ENCODE measurements around the gene PRKCA. TPM values are rescaled to one million over a fixed set of nuclear protein-coding genes. Genes with fewer than 3 reads are reported as not detected.
A peak's percentile ranks its signal among the peaks of the same experiment; 100 is the strongest.

PRKCA gene
- total and polyA plus RNA-seq, 2 donors from 2014 or later, result 8.0 to 50.8 TPM

GRCh38 chr17:66302761-66303626 lies 581 bp downstream of the PRKCA start:
- Histone ChIP-seq H3K4me3 (ENCODE audit: low read length in 3 of 3) (peak overlapping the region; percentile 60 to 78 (median 67)), H3K27me3 (ENCODE audit: control insufficient read depth, insufficient read depth, low read length) (no peaks in the 10 kb centered on the region), H3K4me1 (ENCODE audit: control insufficient read depth in 2 of 3, insufficient read depth in 2 of 3, low read depth in 1 of 3, low read length in 3 of 3) (peaks cover 0 to 7% (median 0%) of the 10 kb centered on the region in 3 donors), H3K9me3 (ENCODE audit: control insufficient read depth in 2 of 3, insufficient read depth in 1 of 3, low read length in 3 of 3) (no peaks in the 10 kb centered on the region), H3K9ac (ENCODE audit: low read length in 3 of 3) (peak overlapping the region; percentile 31 to 65 (median 65)), H3K36me3 (ENCODE audit: control insufficient read depth in 2 of 3, insufficient read depth in 3 of 3, low read length in 3 of 3) (no peaks in the 10 kb centered on the region), H3K27ac (ENCODE audit: low read depth in 2 of 2, low read length in 2 of 2) (peak overlapping the region; percentile 16 to 56)
- FAIRE-seq, result no peak
- intact Hi-C loops (cut with DNase I), result no loop called here
- DNase-seq, result peak; percentile 64 to 87 (median 78)
- no peak for TF ChIP-seq CTCF (IDR thresholded peaks at IDR 0.05; ENCODE audit: borderline replicate concordance, extremely low read depth, insufficient read depth)

- peak overlapping the region; percentile 23 to 45 for H3K27ac ChIP-seq (ENCODE audit: low read depth in 2 of 2, low read length in 2 of 2)
- DNase-seq (no peak), FAIRE-seq (no peak)
- intact Hi-C loops (cut with DNase I), result no loop called here
- H3K9me3 ChIP-seq (ENCODE audit: control insufficient read depth in 2 of 3, insufficient read depth in 1 of 3, low read length in 3 of 3), result no peaks in the 10 kb centered on the region
- no peaks in the 10 kb centered on the region for H3K36me3 ChIP-seq (ENCODE audit: control insufficient read depth in 2 of 3, insufficient read depth in 3 of 3, low read length in 3 of 3)
- peak overlapping the region in 2 of 3 donors; percentile 3 to 65 for H3K9ac ChIP-seq (ENCODE audit: low read length in 3 of 3)
- no peaks in the 10 kb centered on the region for H3K27me3 ChIP-seq (ENCODE audit: control insufficient read depth, insufficient read depth, low read length)
- peak overlapping the region; percentile 14 to 67 (median 41) for H3K4me3 ChIP-seq (ENCODE audit: low read length in 3 of 3)
- H3K4me1 ChIP-seq (ENCODE audit: control insufficient read depth in 2 of 3, insufficient read depth in 2 of 3, low read depth in 1 of 3, low read length in 3 of 3), result peaks cover 0 to 7% (median under 1%) of the 10 kb centered on the region in 3 donors
- no peak for TF ChIP-seq CTCF (IDR thresholded peaks at IDR 0.05; ENCODE audit: borderline replicate concordance, extremely low read depth, insufficient read depth)
Observed at GRCh38 chr17:66304304-66305174, 2.1 kb downstream of the PRKCA start.

- H3K27me3 ChIP-seq (ENCODE audit: control insufficient read depth, insufficient read depth, low read length), result no peaks in the 10 kb centered on the region
- no peak overlapping the region for H3K9ac ChIP-seq (ENCODE audit: low read length in 3 of 3)
- no peak for TF ChIP-seq CTCF (IDR thresholded peaks at IDR 0.05; ENCODE audit: borderline replicate concordance, extremely low read depth, insufficient read depth)
- peaks cover 0 to 7% (median 3%) of the 10 kb centered on the region in 3 donors for H3K4me1 ChIP-seq (ENCODE audit: control insufficient read depth in 2 of 3, insufficient read depth in 2 of 3, low read depth in 1 of 3, low read length in 3 of 3)
- no peaks in the 10 kb centered on the region for H3K9me3 ChIP-seq (ENCODE audit: control insufficient read depth in 2 of 3, insufficient read depth in 1 of 3, low read length in 3 of 3)
- DNase-seq (no peak), FAIRE-seq (no peak)
- H3K27ac ChIP-seq (ENCODE audit: low read depth in 2 of 2, low read length in 2 of 2), result peak overlapping the region in 1 of 2 donors; percentile 32
- H3K4me3 ChIP-seq (ENCODE audit: low read length in 3 of 3), result no peak overlapping the region
- peaks cover 0 to 2% (median 0%) of the 10 kb centered on the region in 3 donors for H3K36me3 ChIP-seq (ENCODE audit: control insufficient read depth in 2 of 3, insufficient read depth in 3 of 3, low read length in 3 of 3)
- intact Hi-C loops (cut with DNase I), result no loop called here
Observed at GRCh38 chr17:66306446-66306845, 4.0 kb downstream of the PRKCA start.
